DOHH2 (cell line): ENCODE data around the gene ALOX12.
A peak's percentile ranks its signal among the peaks of the same experiment; 100 is the strongest.

Experiments used
- H3F3A ChIP-seq: fragments of 200-600 bp; sonication (generic), shearing (Covaris generic); 2 replicates; pipeline ENCODE4 v1.6.0; 2016; ENCODE audit warnings: antibody characterized with exemption, mild to moderate bottlenecking; ENCODE audit not compliant: control insufficient read depth, insufficient read depth
- H3K27ac ChIP-seq: fragments of 200-600 bp; sonication (generic); 2 replicates; pipeline ENCODE4 v1.5.1; 2014; ENCODE audit warnings: low read depth, mild to moderate bottlenecking, low read length, moderate library complexity
- H3K27me3 ChIP-seq: fragments of 200-600 bp; sonication (generic); 2 replicates; pipeline ENCODE4 v1.6.1; 2014; ENCODE audit warnings: mild to moderate bottlenecking, low read length, mixed read lengths; ENCODE audit not compliant: control insufficient read depth
- H3K36me3 ChIP-seq: fragments of 200-600 bp; sonication (generic); 2 replicates; pipeline ENCODE4 v1.6.1; 2014; ENCODE audit warnings: mild to moderate bottlenecking, low read length, moderate library complexity, mixed read lengths; ENCODE audit not compliant: control insufficient read depth
- H3K4me1 ChIP-seq: fragments of 200-600 bp; sonication (generic); 2 replicates; pipeline ENCODE4 v1.6.1; 2014; ENCODE audit warnings: mild to moderate bottlenecking, low read length, mixed read lengths; ENCODE audit not compliant: control insufficient read depth
- H3K4me2 ChIP-seq: fragments of 200-600 bp; sonication (generic); 2 replicates; pipeline ENCODE4 v1.6.0; 2014; ENCODE audit warnings: mild to moderate bottlenecking, low read length, moderate library complexity
- H3K4me3 ChIP-seq: fragments of 200-600 bp; sonication (generic); 2 replicates; pipeline ENCODE4 v1.5.1; 2014; ENCODE audit warnings: mild to moderate bottlenecking, low read length, mixed read lengths
- H3K79me2 ChIP-seq: fragments of 200-600 bp; sonication (generic); 2 replicates; pipeline ENCODE4 v1.6.1; 2014; ENCODE audit warnings: mild to moderate bottlenecking, low read length, mixed read lengths; ENCODE audit not compliant: control insufficient read depth
- H3K9me2 ChIP-seq: fragments of 200-600 bp; sonication (generic); replicated peaks from 2 replicates; pipeline ENCODE4 v1.6.1; 2014; ENCODE audit warnings: mild to moderate bottlenecking, low read length, mixed read lengths; ENCODE audit not compliant: control insufficient read depth
- H3K9me3 ChIP-seq: fragments of 200-600 bp; sonication (generic); 2 replicates; pipeline ENCODE4 v1.6.1; 2014; ENCODE audit warnings: antibody characterized with exemption, low read length, mixed read lengths; ENCODE audit not compliant: control insufficient read depth, insufficient read depth
- H4K20me1 ChIP-seq: fragments of 200-600 bp; sonication (generic); 2 replicates; pipeline ENCODE4 v1.6.0; 2014; ENCODE audit warnings: low read depth, mild to moderate bottlenecking, antibody characterized with exemption, low read length, moderate library complexity; ENCODE audit not compliant: control insufficient read depth, insufficient read depth
- EZH2phosphoT487 ChIP-seq: fragments of 200-600 bp; sonication (generic); IDR thresholded peaks from 2 replicates; pipeline ENCODE4 v1.6.1; 2017; ENCODE audit warnings: borderline replicate concordance, mild to moderate bottlenecking, antibody characterized with exemption, low read length, moderate library complexity, mixed read lengths
- TF ChIP-seq, protein P1 (sequence below): fragments of 200-600 bp; sonication (generic); IDR thresholded peaks from one replicate; pipeline ENCODE4 v1.5.1; 2014; ENCODE audit warnings: antibody characterized with exemption, mild to moderate bottlenecking, low read depth, low read length; ENCODE audit not compliant: poor library complexity, severe bottlenecking

ALOX12 gene

DNA sequence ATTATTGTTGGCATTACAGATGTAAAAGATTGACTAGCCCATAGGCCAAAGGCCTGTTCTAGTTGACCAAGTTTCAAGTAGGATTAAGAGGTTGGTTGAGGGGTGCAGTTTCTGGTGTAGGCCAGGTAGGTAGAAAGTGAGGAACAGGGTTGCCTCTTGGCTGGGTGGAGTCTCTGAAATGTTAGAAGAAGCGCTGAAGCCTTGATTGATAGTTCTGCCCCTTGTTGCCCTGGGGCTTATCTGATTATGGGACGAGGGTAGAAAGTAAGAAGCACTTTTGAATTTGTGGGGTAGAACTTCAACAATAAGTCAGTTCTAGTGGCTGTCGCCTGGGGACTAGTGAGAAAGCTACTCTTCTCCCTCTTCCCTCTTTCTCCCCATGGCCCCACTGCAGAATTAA lies 33.2 kb downstream of the ALOX12 start:
- Histone ChIP-seq H3K27me3 (no peaks in the 10 kb centered on the region), H3K36me3 (no peaks in the 10 kb centered on the region), H3K4me3 (peak overlapping the region; percentile 60; the same call in 1 of the 2 replicates), H3K4me1 (peaks cover 18% of the 10 kb centered on the region), H3K79me2 (no peaks in the 10 kb centered on the region), H3K9me3 (no peaks in the 10 kb centered on the region), H3F3A (no peaks in the 10 kb centered on the region), H3K27ac (no peak overlapping the region), H4K20me1 (no peaks in the 10 kb centered on the region), H3K9me2 (no peaks in the 10 kb centered on the region), H3K4me2 (peak overlapping the region; percentile 73; the same call in 1 of the 2 replicates)
- no peak for TF ChIP-seq EZH2phosphoT487
- TF ChIP-seq, protein P1, sequence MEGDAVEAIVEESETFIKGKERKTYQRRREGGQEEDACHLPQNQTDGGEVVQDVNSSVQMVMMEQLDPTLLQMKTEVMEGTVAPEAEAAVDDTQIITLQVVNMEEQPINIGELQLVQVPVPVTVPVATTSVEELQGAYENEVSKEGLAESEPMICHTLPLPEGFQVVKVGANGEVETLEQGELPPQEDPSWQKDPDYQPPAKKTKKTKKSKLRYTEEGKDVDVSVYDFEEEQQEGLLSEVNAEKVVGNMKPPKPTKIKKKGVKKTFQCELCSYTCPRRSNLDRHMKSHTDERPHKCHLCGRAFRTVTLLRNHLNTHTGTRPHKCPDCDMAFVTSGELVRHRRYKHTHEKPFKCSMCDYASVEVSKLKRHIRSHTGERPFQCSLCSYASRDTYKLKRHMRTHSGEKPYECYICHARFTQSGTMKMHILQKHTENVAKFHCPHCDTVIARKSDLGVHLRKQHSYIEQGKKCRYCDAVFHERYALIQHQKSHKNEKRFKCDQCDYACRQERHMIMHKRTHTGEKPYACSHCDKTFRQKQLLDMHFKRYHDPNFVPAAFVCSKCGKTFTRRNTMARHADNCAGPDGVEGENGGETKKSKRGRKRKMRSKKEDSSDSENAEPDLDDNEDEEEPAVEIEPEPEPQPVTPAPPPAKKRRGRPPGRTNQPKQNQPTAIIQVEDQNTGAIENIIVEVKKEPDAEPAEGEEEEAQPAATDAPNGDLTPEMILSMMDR, result no peak

DNA sequence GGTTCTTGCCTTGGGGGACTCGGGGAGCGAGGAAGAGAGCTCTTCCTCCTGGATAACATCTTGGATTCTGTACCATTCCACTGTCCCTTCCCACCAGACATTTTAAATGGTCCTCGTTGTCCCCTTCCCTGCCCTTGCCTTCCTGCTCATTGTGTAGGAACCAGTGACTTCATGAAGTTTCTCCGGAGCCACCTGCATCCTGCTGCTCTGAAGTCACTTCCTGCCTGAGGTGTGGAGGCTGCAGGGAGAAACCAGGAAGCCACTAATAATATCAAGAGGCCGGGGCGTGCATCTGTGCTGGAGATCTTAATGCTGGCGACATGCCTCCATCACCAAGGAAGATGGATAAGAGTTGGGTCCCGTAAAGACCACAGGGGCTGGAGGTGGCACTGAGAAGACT lies 33.8 kb downstream of the ALOX12 start:
- Histone ChIP-seq H3K27ac (peak overlapping the region; percentile 41), H4K20me1 (no peaks in the 10 kb centered on the region), H3K9me3 (no peaks in the 10 kb centered on the region), H3K4me2 (peak overlapping the region; percentile 73), H3F3A (no peaks in the 10 kb centered on the region), H3K36me3 (no peaks in the 10 kb centered on the region), H3K4me1 (peaks cover 17% of the 10 kb centered on the region), H3K27me3 (no peaks in the 10 kb centered on the region), H3K79me2 (no peaks in the 10 kb centered on the region), H3K4me3 (peak overlapping the region; percentile 60), H3K9me2 (no peaks in the 10 kb centered on the region)
- TF ChIP-seq EZH2phosphoT487, result no peak
- TF ChIP-seq, protein P1, result no peak

DNA sequence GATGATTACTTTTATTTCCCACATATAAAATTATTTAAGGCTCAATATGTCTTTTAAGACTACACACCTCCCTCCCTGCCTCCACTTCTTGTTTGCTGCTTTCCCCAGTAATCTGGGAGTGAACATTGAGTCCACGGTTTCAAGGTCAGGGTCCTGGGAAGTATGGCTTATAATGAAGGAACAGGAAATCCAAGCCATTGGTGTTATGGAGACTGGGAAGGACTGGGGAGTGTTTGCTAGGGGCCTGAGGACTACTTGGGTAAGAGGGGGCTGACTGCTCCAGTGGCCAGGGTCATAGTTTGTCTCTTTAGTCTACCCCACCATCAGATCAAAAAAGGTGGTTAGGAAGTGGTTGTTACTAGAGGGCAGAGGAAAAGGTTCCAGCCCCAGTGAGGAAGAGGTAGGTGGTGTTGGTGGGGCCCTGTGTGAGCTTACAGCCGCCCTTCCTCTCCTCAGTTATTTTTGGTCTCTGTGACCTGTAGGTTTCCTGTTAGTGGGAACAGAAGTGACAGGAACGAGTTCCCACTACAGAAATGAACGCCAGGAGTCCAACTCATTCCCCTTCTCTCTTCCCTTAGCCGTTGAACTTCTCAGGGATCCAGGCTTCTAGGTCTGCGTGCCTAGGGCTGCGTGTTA lies 39.2 kb downstream of the ALOX12 start:
- Histone ChIP-seq H3K4me1 (peaks cover 43% of the 10 kb centered on the region), H3K27me3 (no peaks in the 10 kb centered on the region), H3K9me3 (no peaks in the 10 kb centered on the region), H3K36me3 (peaks cover 8% of the 10 kb centered on the region), H3K4me2 (peak overlapping the region; percentile 88), H3F3A (peaks cover 6% of the 10 kb centered on the region; the same call in 1 of the 2 replicates), H4K20me1 (no peaks in the 10 kb centered on the region), H3K4me3 (peak overlapping the region; percentile 86), H3K9me2 (no peaks in the 10 kb centered on the region), H3K27ac (peak overlapping the region; percentile 66), H3K79me2 (peaks cover 20% of the 10 kb centered on the region)
- no peak for TF ChIP-seq EZH2phosphoT487
- TF ChIP-seq, protein P1, result no peak
